Left ventricle myocardium superior (tissue), 1 donor: ENCODE measurements around the gene TP73. TPM values are rescaled to one million over a fixed set of nuclear protein-coding genes. Genes with fewer than 3 reads are reported as not detected.

ENCODE experiments used
- ATAC-seq: fragments of 200-7000 bp; cut with Tn5 transposase; one replicate; pipeline ENCODE4 v1.9.1; 2020; ENCODE audit warnings: mild to moderate bottlenecking, moderate library complexity
- DNase-seq: peaks from one replicate; pipeline ENCODE4 v3.0.0-alpha.2; 2020
- intact Hi-C: fragments of 100-400 bp; cut with micrococcal nuclease; formaldehyde crosslinking; loops from one replicate; pipeline ENCODE4 v1.11.0; 2022
- total RNA-seq: library from RNA; stranded (reverse); fragmentation: NEBNext Ultra II Directional; extraction: Animal tissue kit (Norgen Biotek cat#: 25700); gene quantifications from one replicate; pipeline ENCODE4 v1.2.1, GENCODE V29; 2021
- donor health status: DM: no; HTN: yes; CAD: no; lungs with severe emphysema.

TP73 gene
- total RNA-seq, 1 donor from 2014 or later, result 0.05 TPM

- intact Hi-C loops, result no loop called here
- no peak for DNase-seq
- ATAC-seq, result no peak
These were observed 80.2 kb downstream of the TP73 start for GRCh38 chr1:3732434-3733093.

GRCh38 chr1:3733094-3733882, 81.0 kb downstream of the TP73 start:
- DNase-seq (no peak), ATAC-seq (no peak)
- intact Hi-C loops, result no loop called here

GRCh38 chr1:3733883-3734589, 81.7 kb downstream of the TP73 start:
- DNase-seq, result no peak

GRCh38 chr1:3734602-3735001, 82.3 kb downstream of the TP73 start:
- intact Hi-C loops, result no loop called here
- ATAC-seq (no peak), DNase-seq (no peak)

More at GRCh38 chr1:3733883-3734589, 81.7 kb downstream of the TP73 start:
- intact Hi-C loops, result no loop called here
- ATAC-seq, result no peak

GRCh38 chr1:3735027-3735681, 82.8 kb downstream of the TP73 start:
- peak; percentile 19 for ATAC-seq
- intact Hi-C loops, result no loop called here

GRCh38 chr1:3735688-3736087, 83.4 kb downstream of the TP73 start:
- ATAC-seq, result no peak

More at GRCh38 chr1:3735027-3735681, 82.8 kb downstream of the TP73 start:
- DNase-seq, result peak; percentile 29

GRCh38 chr1:3736131-3736561, 83.8 kb downstream of the TP73 start:
- intact Hi-C loops, result no loop called here
- peak; percentile 35 for ATAC-seq

More at GRCh38 chr1:3735688-3736087, 83.4 kb downstream of the TP73 start:
- peak; percentile 23 for DNase-seq
- intact Hi-C loops, result no loop called here

GRCh38 chr1:3736708-3737107, 84.4 kb downstream of the TP73 start:
- intact Hi-C loops, result no loop called here
- DNase-seq (peak; percentile 11), ATAC-seq (no peak)

More at GRCh38 chr1:3736131-3736561, 83.8 kb downstream of the TP73 start:
- DNase-seq, result peak; percentile 33

- peak; percentile 11 for DNase-seq
- no peak for ATAC-seq
- intact Hi-C loops, result no loop called here
These were observed 86.6 kb downstream of the TP73 start for GRCh38 chr1:3738943-3739342.

GRCh38 chr1:3740042-3740441, 87.7 kb downstream of the TP73 start:
- DNase-seq (peak; percentile 42), ATAC-seq (peak; percentile 36)
- intact Hi-C loops, result no loop called here

GRCh38 chr1:3740752-3741151, 88.4 kb downstream of the TP73 start:
- intact Hi-C loops, result no loop called here
- ATAC-seq, result no peak
- DNase-seq, result peak; percentile 21

- intact Hi-C loops, result no loop called here
- DNase-seq (peak; percentile 21), ATAC-seq (no peak)
These were observed 89.5 kb downstream of the TP73 start for GRCh38 chr1:3741566-3742438.

- DNase-seq, result no peak
- intact Hi-C loops, result no loop called here
- no peak for ATAC-seq
These were observed 90.4 kb downstream of the TP73 start for GRCh38 chr1:3742439-3743298.

GRCh38 chr1:3743421-3743820, 91.1 kb downstream of the TP73 start:
- DNase-seq, result no peak
- intact Hi-C loops, result no loop called here

GRCh38 chr1:3743826-3744225, 91.5 kb downstream of the TP73 start:
- DNase-seq (no peak), ATAC-seq (no peak)
- intact Hi-C loops, result no loop called here

More at GRCh38 chr1:3743421-3743820, 91.1 kb downstream of the TP73 start:
- ATAC-seq, result no peak

GRCh38 chr1:3744646-3745045, 92.3 kb downstream of the TP73 start:
- ATAC-seq (no peak), DNase-seq (no peak)
- intact Hi-C loops, result no loop called here

- DNase-seq (no peak), ATAC-seq (no peak)
- intact Hi-C loops, result no loop called here
These were observed 92.8 kb downstream of the TP73 start for GRCh38 chr1:3745071-3745470.
